ENCODE results near the gene DDI2. TPM values are rescaled to one million over a fixed set of nuclear protein-coding genes. Genes with fewer than 3 reads are reported as not detected.

DDI2 gene
- total RNA-seq, 3 donors from 2014 or later = 69.2 to 77.4 (median 71.0) TPM

GRCh38 chr1:15690317-15690716 lies 73.1 kb downstream of the DDI2 start:
- H3K4me1 ChIP-seq = peaks cover 0 to 7% of the 10 kb centered on the region in 2 donors
- no peak overlapping the region for H3K4me3 ChIP-seq
- TF ChIP-seq CTCF (IDR thresholded peaks at IDR 0.05) (no peak), POLR2AphosphoS5 (IDR thresholded peaks at IDR 0.05) (no peak), POLR2A (IDR thresholded peaks at IDR 0.05) (no peak)
- H3K27ac ChIP-seq = no peak overlapping the region
- H3K9me3 ChIP-seq = no peaks in the 10 kb centered on the region
- no peaks in the 10 kb centered on the region for H3K36me3 ChIP-seq
- intact Hi-C loops (cut with DNase I; ENCODE audit: low total_unique reads) = no loop called here
- no peaks in the 10 kb centered on the region for H3K27me3 ChIP-seq
- no peak for DNase-seq (ENCODE audit: low spot score in 2 of 2)

- H3K9me3 ChIP-seq = no peaks in the 10 kb centered on the region
- peak overlapping the region in 1 of 2 donors; percentile 44 for H3K27ac ChIP-seq
- no peaks in the 10 kb centered on the region for H3K27me3 ChIP-seq
- H3K4me3 ChIP-seq = no peak overlapping the region
- H3K4me1 ChIP-seq = no peaks in the 10 kb centered on the region
- DNase-seq (ENCODE audit: low spot score in 2 of 2) = no peak
- TF ChIP-seq POLR2AphosphoS5 (IDR thresholded peaks at IDR 0.05) = no peak
- TF ChIP-seq CTCF (IDR thresholded peaks at IDR 0.05) = no peak
- no peak for TF ChIP-seq POLR2A (IDR thresholded peaks at IDR 0.05)
- H3K36me3 ChIP-seq = no peaks in the 10 kb centered on the region
- intact Hi-C loops (cut with DNase I; ENCODE audit: low total_unique reads) = no loop called here
Observed at GRCh38 chr1:15691434-15692032, 74.3 kb downstream of the DDI2 start.

- H3K27me3 ChIP-seq = no peaks in the 10 kb centered on the region
- TF ChIP-seq POLR2AphosphoS5 (IDR thresholded peaks at IDR 0.05) (no peak), POLR2A (IDR thresholded peaks at IDR 0.05) (no peak), CTCF (IDR thresholded peaks at IDR 0.05) (no peak)
- intact Hi-C loops (cut with DNase I; ENCODE audit: low total_unique reads) = no loop called here
- no peaks in the 10 kb centered on the region for H3K36me3 ChIP-seq
- no peaks in the 10 kb centered on the region for H3K4me1 ChIP-seq
- DNase-seq (ENCODE audit: low spot score in 2 of 2) = no peak
- no peak overlapping the region for H3K27ac ChIP-seq
- no peak overlapping the region for H3K4me3 ChIP-seq
- no peaks in the 10 kb centered on the region for H3K9me3 ChIP-seq
Observed at GRCh38 chr1:15692121-15692682, 74.9 kb downstream of the DDI2 start.

GRCh38 chr1:15693371-15693770 lies 76.1 kb downstream of the DDI2 start:
- Histone ChIP-seq H3K36me3 (no peaks in the 10 kb centered on the region), H3K9me3 (no peaks in the 10 kb centered on the region), H3K4me1 (no peaks in the 10 kb centered on the region), H3K27ac (no peak overlapping the region), H3K4me3 (no peak overlapping the region), H3K27me3 (no peaks in the 10 kb centered on the region)
- DNase-seq (ENCODE audit: low spot score in 2 of 2) = no peak
- intact Hi-C loops (cut with DNase I; ENCODE audit: low total_unique reads) = no loop called here
- TF ChIP-seq POLR2A (IDR thresholded peaks at IDR 0.05) (no peak), POLR2AphosphoS5 (IDR thresholded peaks at IDR 0.05) (no peak), CTCF (IDR thresholded peaks at IDR 0.05) (no peak)

- Histone ChIP-seq H3K36me3 (no peaks in the 10 kb centered on the region), H3K9me3 (no peaks in the 10 kb centered on the region), H3K27ac (peak overlapping the region in 1 of 2 donors; percentile 23), H3K4me1 (no peaks in the 10 kb centered on the region), H3K27me3 (no peaks in the 10 kb centered on the region), H3K4me3 (no peak overlapping the region)
- TF ChIP-seq POLR2AphosphoS5 (IDR thresholded peaks at IDR 0.05) (no peak), CTCF (IDR thresholded peaks at IDR 0.05) (no peak), POLR2A (IDR thresholded peaks at IDR 0.05) (no peak)
- intact Hi-C loops (cut with DNase I; ENCODE audit: low total_unique reads) = no loop called here
- DNase-seq (ENCODE audit: low spot score in 2 of 2) = no peak
Observed at GRCh38 chr1:15696956-15697521, 79.8 kb downstream of the DDI2 start.

Measured in breast epithelium (tissue), 4 donors.